Kidney (tissue), 14 donors: ENCODE data around the gene GPATCH2L. TPM values are rescaled to one million over a fixed set of nuclear protein-coding genes. Genes with fewer than 3 reads are reported as not detected.

ENCODE experiments used
- DNase-seq, 5 donors: peaks; one replicate each; pipeline ENCODE4 v3.0.0-alpha.2; 2013 to 2020
- FAIRE-seq: peaks from 2 replicates; lab custom pipeline; 2012; peaks lifted over from hg19 to GRCh38; lab: Jason Lieb, UNC
- H3K27ac ChIP-seq, 2 donors: one replicate each; pipeline ENCODE4 v1.7.0; 2013; ENCODE audit warnings: low read depth in 2 of 2, low read length in 2 of 2, inconsistent platforms in 1 of 2
- H3K27me3 ChIP-seq: one replicate; pipeline ENCODE4 v1.7.1; 2013; ENCODE audit warnings: low read length, inconsistent platforms; ENCODE audit not compliant: control insufficient read depth, insufficient read depth
- H3K36me3 ChIP-seq, 3 donors: one replicate each; pipeline versions ENCODE4 v1.7.0 to v1.7.1; 2013; ENCODE audit warnings: low read length in 3 of 3, control low read depth in 1 of 3, inconsistent platforms in 1 of 3; ENCODE audit not compliant: insufficient read depth in 3 of 3, control insufficient read depth in 2 of 3
- H3K4me1 ChIP-seq, 3 donors: one replicate each; pipeline versions ENCODE4 v1.7.0 to v1.7.1; 2013; ENCODE audit warnings: low read length in 3 of 3, inconsistent platforms in 1 of 3, low read depth in 1 of 3; ENCODE audit not compliant: control insufficient read depth in 2 of 3, insufficient read depth in 2 of 3
- H3K4me3 ChIP-seq, 3 donors: one replicate each; pipeline versions ENCODE4 v1.7.0 to v1.8.1; 2013; ENCODE audit warnings: low read length in 3 of 3, control low read depth in 1 of 3, inconsistent platforms in 1 of 3
- H3K9ac ChIP-seq, 3 donors: one replicate each; pipeline versions ENCODE4 v1.7.0 to v1.7.1; 2013; ENCODE audit warnings: low read length in 3 of 3, control low read depth in 1 of 3, inconsistent platforms in 1 of 3
- H3K9me3 ChIP-seq, 3 donors: one replicate each; pipeline versions ENCODE4 v1.7.0 to v1.7.1; 2013; ENCODE audit warnings: low read length in 3 of 3, control low read depth in 1 of 3, inconsistent platforms in 1 of 3; ENCODE audit not compliant: control insufficient read depth in 2 of 3, insufficient read depth in 1 of 3
- intact Hi-C: fragments of 100-400 bp; cut with DNase I; formaldehyde crosslinking; loops from one replicate; pipeline ENCODE4 v1.11.1; 2022
- polyA plus RNA-seq: library from polyadenylated mRNA; stranded (reverse); fragments of 350-450 nt; fragmentation: Illumina TruSeq; extraction: RNeasy Lipid Tissue Mini Kit (QIAGEN cat#74804); gene quantifications from one replicate; pipeline ENCODE4 v1.2.3, GENCODE V29; 2014; ENCODE audit warnings: low read depth, low replicate concordance; ENCODE audit not compliant: insufficient read depth
- total RNA-seq: library from RNA; stranded (reverse); fragmentation: NEBNext Ultra II Directional; extraction: Animal tissue kit (Norgen Biotek cat#: 25700); gene quantifications from one replicate; pipeline ENCODE4 v1.2.1, GENCODE V29; 2021
- TF ChIP-seq, protein P1 (sequence below): IDR thresholded peaks from 3 replicates; pipeline ENCODE4 v1.5.1; 2012; ENCODE audit warnings: mild to moderate bottlenecking, moderate library complexity, borderline replicate concordance; ENCODE audit not compliant: insufficient read depth; ENCODE audit errors: extremely low read depth
- donor health status: control.
- donor health status: control.
- donor health status: control.
- donor health status: control.
- donor health status: control.
- donor health status: DM: yes; HTN: yes; CAD: no.
- donor health status: Normal renal cell carcinoma (clear cell type).

The GPATCH2L gene
- total and polyA plus RNA-seq, 2 donors from 2014 or later: 4.1 to 50.2 TPM

DNA sequence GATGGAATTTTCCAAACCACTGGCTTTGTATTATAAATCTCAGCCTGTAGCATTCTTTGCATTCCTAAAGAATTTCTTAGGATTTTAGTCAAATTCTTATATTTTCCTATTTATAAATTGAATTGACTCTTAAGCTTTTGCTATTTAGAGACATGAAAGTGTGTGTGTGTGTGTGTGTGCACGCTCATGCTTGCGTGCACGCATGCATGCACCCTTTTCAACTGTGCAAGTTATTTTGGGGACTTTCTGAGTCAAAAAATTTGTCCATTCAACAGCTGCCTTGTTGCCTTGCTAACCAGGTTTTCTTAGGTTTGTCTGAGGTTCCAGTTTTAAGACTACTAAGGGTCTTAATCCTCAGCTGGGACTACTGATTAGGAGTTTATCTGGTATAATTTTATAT lies 42.6 kb downstream of the GPATCH2L start:
- FAIRE-seq (no peak), DNase-seq (no peak)
- H3K9ac ChIP-seq: no peak overlapping the region
- H3K27ac ChIP-seq: no peak overlapping the region
- no peaks in the 10 kb centered on the region for H3K27me3 ChIP-seq
- peaks cover 4 to 43% (median 15%) of the 10 kb centered on the region in 3 donors for H3K36me3 ChIP-seq
- intact Hi-C loops: no loop called here
- H3K4me1 ChIP-seq: peaks cover 0 to 4% (median 0%) of the 10 kb centered on the region in 3 donors
- TF ChIP-seq, protein P1, sequence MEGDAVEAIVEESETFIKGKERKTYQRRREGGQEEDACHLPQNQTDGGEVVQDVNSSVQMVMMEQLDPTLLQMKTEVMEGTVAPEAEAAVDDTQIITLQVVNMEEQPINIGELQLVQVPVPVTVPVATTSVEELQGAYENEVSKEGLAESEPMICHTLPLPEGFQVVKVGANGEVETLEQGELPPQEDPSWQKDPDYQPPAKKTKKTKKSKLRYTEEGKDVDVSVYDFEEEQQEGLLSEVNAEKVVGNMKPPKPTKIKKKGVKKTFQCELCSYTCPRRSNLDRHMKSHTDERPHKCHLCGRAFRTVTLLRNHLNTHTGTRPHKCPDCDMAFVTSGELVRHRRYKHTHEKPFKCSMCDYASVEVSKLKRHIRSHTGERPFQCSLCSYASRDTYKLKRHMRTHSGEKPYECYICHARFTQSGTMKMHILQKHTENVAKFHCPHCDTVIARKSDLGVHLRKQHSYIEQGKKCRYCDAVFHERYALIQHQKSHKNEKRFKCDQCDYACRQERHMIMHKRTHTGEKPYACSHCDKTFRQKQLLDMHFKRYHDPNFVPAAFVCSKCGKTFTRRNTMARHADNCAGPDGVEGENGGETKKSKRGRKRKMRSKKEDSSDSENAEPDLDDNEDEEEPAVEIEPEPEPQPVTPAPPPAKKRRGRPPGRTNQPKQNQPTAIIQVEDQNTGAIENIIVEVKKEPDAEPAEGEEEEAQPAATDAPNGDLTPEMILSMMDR: no peak
- H3K9me3 ChIP-seq: no peaks in the 10 kb centered on the region
- H3K4me3 ChIP-seq: no peak overlapping the region

DNA sequence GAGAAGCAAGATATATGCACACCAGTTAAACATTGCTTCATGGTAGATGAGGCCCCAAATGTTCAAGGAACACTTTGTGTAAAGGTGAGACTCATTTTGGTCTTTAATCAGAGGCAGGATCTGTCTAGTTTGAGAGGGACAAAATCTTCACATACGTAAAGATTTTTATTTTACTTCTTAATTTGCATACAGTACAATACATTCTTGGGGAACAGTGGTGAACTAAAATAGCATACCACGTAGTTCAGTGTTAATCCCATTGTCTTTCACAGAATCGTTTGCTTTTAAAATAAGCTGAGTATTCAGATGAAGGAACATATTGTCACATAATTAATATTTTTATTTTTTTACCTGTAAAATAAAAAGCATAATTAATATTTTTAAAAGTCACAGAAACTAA lies 43.3 kb downstream of the GPATCH2L start:
- no peak overlapping the region for H3K4me3 ChIP-seq
- no peaks in the 10 kb centered on the region for H3K27me3 ChIP-seq
- DNase-seq: no peak
- intact Hi-C loops: no loop called here
- no peak overlapping the region for H3K27ac ChIP-seq
- H3K9ac ChIP-seq: no peak overlapping the region
- FAIRE-seq: no peak
- H3K9me3 ChIP-seq: no peaks in the 10 kb centered on the region
- peaks cover 0 to 4% (median 0%) of the 10 kb centered on the region in 3 donors for H3K4me1 ChIP-seq
- TF ChIP-seq, protein P1: no peak
- peaks cover 6 to 50% (median 19%) of the 10 kb centered on the region in 3 donors for H3K36me3 ChIP-seq

DNA sequence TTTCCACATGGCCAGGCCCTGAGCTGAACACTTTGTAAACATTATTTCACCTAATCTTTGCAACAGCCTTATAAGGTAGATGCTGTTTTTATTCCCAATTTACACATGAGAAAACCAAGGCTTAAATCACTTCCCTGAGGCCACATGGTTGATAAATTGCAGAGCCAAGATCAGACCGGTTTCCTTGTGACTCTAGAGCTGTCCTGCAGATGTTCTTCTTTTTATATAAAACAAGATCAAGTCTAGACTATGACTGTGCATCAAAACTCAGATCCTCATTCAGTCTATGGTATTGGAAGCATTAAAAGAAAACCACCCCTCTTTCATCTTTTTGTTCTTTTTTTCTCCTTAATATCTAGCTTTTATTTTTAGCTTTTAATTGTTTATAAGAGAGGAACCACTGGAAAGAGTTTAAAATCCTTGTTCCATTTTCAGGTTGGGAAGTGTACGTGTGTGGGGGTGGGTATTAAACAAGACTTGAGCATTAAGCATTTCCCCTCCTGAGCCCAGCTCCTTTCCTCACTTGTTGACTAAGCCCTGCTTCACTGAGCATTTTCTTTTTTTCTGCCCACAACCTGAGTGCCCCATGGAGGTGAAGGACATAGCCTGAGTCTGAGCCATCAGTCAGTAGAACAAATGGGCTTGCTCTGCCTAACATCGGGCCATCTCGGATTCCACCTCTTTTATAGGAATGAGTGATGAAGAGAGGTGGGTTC lies 45.4 kb downstream of the GPATCH2L start:
- intact Hi-C loops: no loop called here
- Histone ChIP-seq H3K4me1 (peaks cover 0 to 2% (median 0%) of the 10 kb centered on the region in 3 donors), H3K27me3 (no peaks in the 10 kb centered on the region), H3K9ac (no peak overlapping the region), H3K36me3 (peaks cover 6 to 49% (median 19%) of the 10 kb centered on the region in 3 donors), H3K9me3 (no peaks in the 10 kb centered on the region), H3K27ac (no peak overlapping the region), H3K4me3 (no peak overlapping the region)
- FAIRE-seq (no peak), DNase-seq (no peak)
- TF ChIP-seq, protein P1: no peak
